ENCODE measurements around the gene OR7A10.

The OR7A10 gene
- 0 reads per million in 2 donors for total RNA-seq

DNA sequence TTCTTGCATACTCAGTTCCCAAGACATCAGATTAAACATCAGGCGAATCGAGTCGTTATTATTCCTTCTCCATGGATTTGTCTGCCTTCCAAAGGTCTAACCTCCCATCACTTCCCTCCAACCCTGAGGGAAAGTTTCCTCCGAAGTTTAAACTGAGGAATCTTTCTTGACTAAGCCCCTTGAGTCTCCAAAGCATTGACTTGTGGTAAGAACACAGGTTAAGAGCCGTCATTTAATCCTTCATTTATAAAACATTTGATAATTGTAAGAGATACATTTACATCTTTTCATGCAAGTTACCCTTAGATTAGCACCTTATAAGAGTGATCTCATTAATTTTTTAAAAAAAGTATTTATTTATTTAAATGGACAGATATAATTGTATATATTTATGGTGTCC is at the start of gene OR7A10:
OR7A10 (minus strand) TSS at position 101 of the 400 bp plus-strand sequence. CDS start 7,045 bp downstream, outside the sequence.
- no peak for DNase-seq

DNA sequence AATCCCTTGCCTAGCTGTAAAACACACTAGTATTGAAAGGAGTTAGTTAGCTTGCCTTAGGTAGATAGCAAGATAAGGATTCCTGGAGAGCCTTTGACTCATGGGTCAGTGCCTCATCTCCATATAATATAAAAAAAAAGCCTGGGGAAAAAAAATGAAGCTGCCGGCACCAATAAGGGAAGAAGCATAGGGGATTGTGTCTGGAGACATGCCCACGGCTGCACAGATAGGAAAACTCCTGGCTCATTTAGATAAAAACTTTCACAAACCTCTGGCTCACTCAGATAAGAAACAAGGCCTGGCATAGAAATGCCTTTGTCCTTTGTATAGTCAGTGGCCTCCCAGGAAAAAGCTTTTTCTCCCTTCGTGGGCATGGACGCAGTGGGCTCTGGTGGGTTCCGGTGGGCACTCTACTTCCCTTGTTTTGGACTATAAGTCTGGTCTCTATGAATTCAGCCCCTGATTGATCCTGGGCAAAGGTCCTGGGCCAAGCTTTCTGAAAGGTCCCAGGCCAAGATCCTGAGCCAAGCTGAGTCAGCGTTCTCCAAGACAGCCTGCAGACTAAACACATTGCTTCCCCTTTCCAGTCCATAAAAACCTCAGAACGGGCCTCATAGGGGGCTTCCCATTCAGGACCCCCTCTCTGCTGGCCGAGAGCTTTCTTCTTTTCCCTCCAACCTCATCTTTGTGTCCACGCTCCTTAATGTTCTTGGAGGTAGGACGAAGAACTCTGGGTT is 42.1 kb upstream of the OR7A10 start:
- DNase-seq, result no peak

DNA sequence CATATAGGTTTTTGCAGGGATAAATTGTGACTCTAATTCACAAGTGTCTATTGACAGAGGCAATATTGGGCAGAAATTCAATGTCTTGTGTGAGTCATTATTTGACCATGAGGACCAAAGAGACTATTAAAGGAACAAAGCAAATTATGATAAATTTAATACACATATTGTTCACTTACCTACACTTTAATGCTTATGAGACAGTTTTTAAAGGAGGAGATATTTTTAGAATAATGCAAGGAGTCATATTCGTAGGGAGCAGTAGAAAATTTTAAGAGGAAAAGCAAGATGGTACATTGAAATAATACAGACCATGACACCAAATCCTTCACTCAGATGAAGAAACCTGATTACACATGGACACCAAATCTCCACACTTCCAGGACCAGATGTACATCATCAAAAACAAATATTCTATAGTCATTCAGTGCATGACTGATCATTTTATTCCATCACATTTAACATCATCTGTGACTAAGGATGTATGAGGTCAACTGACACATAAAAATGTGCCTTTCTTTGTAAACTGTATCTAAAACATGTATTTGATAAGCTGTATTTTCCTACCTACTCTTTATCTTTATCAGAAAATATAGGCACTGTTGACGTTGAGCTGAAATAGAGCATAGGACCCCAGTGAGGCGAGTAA is 41.4 kb upstream of the OR7A10 start:
- DNase-seq, result no peak

DNA sequence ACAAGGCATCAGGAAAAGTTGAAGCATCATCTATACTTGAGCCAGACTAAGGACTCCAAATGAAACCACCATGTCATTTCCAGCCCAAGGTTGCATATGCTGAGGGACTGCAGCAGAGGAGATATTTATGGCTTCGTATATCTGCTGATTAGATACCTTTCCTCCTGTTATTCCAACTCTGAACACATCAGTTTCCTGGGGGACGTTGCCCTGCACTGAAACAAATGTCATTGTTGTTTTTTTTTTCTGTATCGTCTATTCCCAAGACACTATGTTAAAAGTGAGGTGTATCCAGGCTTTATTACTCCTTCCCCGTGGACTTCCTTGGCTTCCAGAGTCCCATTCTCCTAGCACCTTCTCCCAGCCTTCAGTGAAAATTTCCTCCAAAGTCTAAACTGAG is 37.3 kb upstream of the OR7A10 start, which contains the start of gene OR7A17:
OR7A17 (minus strand) TSS at position 101 of the 400 bp plus-strand sequence. CDS start 4,777 bp downstream, outside the sequence.
- no peak for DNase-seq

DNA sequence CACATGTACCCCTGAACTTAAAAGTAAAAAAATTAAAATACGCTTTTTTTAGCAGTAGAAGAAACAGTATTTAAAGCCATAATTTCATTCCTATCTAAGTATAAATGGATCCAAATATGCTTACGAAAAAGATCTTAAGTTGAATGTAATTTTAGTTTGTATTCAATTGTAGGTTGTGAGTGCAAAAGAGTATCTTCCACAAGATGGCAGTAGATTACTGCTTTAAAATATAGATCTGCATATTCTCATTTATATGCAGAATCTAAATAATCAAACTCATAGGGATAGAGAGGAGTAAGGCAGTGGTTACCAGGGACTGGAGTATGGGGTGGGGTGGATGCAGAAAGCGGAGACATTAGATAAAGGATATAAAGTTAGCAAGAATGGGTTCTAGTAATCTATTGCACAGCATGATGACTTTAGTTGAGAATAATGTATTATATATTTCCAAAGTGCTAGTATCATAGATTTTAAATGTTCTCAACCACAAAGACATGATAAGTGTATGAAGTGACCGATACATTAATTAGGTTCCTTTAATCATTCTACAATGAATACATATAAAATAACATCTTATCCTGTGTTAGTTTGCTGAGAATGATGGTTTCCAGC is 23.0 kb upstream of the OR7A10 start:
- no peak for DNase-seq

DNA sequence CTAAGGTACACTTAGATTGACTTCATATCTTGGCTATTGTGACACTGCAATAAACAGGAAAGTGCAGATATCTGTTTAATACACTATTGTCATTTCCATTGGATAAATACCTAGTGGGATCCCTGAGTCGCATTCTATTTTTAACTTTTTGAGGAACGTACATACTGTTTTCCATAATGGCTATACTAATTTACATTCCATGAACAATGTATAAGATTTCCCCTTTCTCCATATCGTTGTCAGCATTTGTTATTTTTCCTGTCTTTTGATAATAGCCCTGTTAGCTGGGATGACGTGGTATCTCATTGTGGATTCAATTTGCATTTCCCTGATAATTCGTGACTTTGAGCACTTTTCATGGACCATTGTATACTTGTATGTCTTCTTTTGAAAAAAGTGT is 19.8 kb upstream of the OR7A10 start:
- DNase-seq, result no peak

DNA sequence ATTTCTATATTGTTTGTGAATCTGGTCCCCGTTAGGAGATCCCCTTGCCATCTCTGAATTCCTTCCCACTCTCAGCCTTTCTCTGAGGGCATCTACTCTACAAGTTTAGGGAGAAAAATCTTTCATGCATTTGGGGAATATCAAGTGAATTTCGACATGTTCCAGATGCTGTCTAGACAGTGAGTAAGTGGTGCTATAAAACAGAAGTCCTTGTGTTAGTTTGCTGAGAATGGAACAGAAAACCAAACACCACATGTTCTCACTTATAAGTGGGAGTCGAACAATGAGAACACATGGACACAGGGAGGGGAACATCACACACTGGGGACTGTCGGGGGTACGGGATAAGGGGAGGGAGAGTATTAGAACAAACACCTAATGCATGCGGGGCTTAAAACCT is 5.1 kb downstream of the OR7A10 start:
- no peak for DNase-seq

DNA sequence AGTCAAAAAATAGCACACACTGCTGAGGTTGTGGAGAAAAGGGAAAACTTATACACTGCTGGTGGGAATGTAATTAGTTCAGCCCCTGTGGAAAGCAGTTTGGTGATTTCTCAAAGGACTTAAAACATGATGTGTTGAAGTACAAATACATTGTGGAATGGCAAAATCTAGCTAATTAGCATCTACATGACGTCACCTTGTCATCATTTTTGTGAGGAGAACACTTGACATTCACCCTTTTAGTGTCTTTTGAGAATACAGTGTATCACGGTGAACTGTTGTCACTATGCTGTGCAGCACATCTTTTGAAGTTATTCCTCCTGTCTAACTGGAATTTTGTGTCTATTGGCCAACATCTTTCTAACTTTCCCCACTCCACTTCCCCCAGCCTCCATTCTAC is 5.6 kb downstream of the OR7A10 start:
- no peak for DNase-seq

DNA sequence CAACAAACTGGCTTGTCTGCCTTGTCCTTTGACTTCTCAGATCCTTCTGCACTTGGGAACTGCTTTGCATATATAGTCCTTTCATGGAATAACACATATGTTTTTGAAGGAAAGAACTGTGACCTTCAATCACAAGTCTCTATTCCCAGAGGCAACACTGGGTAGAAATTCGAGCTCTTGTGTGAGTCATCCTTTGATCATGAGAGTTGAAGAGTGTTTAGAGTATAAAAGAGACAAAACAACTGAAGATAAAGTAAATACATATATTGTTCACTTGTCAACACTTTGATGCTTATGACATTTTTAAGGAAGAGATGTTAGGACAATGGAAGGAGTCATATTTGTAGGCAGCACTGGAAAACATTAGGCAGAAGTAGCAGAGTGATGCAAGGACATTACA is 8.5 kb downstream of the OR7A10 start:
- DNase-seq, result no peak

DNA sequence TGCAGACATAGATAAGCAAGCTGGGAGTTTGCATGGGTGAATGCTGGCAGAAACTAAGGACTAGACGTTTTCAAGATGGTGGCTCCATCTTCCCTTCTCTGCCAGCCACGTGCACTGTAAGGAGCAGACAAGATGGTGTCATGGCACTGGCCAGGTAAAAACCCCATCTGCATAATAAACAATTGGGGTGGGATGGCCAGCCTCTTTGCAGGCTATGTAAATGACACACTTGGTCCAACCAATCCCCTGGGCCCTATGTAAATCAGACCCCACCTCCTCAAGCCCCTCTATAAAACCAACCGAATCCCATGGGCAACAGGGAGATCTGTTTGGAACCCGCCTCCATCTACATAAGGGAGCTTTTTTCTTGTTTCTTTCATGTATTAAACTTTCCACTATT is 11.3 kb downstream of the OR7A10 start:
- no peak for DNase-seq

DNA sequence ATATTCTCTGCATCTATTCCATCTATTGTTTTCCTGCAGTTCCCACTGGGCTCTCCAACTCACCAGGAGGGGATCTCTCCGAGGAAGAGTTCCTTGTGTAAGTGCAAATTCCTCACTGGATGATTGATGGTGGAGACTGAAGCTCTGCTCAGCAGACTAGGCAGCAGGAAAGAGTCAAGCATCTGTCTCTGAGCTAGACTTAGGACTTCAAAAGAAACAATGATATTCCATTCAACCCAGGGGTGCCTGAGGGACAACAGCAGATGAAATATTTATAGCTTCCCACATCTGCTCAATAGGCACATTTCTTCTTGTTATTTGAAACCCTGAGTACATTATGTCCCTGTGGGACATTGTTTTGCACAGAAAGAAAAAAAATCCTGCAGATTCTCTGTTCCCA is 13.7 kb downstream of the OR7A10 start, which contains the start of the genes OR7A5 and OR7C1:
OR7A5 (minus strand) TSS at position 175 of the 400 bp plus-strand sequence. CDS start 6,944 bp downstream, outside the sequence.
OR7C1 (minus strand) TSS at position 175 of the 400 bp plus-strand sequence. CDS start 35,049 bp downstream, outside the sequence.
- DNase-seq, result no peak

DNA sequence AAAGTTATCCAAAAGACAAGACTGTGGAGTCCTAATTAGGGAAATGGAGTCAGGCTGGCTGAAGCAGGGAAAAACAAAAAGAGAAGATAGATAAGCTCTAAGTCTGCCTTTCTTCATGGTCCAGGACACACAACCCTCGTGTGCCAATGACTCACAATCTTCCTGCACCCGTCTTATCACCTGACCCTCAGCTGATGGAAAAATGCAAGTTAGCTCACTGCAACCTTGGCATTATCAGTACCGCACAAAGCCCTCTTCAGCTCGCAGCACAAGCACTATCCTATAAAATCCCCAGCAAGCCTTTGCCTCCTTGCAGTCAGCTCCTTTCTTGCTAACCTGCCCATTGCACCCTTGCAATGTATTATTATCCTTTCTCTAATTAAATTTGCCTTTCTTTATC is 18.0 kb downstream of the OR7A10 start:
- DNase-seq, result no peak

DNA sequence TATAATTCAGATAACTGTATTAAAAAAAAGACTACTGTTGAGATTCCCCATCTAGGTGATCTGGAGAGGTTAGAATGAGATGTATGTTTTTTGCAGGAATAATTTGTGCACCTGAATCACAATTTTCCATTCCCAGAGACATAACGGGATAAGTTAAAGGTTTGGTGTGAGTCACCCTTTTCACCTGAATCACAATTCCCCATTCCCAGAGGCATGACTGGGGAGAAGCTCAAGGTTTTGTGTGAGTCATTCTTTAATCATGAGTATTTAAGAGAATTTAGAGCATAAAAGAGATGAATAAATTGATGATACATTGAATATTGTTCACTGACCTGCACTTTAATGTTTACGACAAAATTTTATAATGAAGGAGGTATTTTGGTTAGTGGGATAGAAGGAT is 22.7 kb downstream of the OR7A10 start:
- DNase-seq, result no peak

DNA sequence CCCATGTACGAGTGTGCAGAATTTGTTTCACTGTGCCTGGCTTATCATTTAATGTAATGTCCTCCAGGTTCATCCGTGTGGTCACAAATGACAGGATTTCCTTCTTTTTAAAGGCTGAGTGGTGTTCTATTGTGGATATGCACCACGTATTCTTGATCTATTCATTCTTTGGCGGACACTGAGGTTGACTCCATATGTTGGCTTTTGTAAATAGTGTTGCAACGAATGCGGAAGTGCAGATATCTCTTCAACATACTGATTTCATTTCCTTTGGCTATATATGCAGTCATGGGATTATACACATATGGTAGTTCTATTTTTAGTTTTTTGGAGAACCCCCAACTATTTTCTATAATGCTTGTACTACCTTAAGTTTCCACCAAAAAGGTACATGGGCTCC is 26.8 kb downstream of the OR7A10 start:
- no peak for DNase-seq

DNA sequence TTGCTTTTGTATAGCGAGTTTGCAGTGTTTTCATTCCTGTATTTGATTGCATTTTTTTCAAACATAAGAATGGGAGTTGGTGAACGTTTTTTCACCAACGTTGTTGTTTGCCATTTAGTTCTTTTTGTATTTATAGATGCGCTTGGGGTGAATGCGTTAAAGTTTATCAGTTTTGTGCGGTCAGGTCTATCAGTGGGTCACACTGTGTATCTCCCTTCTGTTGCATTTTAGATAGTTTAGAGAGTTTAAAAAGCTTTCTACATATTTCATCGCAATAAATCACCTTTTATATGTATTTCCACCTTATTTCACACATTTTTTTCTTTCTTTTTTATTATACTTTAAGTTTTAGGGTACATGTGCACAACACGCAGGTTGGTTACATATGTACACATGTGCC is 30.1 kb downstream of the OR7A10 start:
- DNase-seq, result no peak

DNA sequence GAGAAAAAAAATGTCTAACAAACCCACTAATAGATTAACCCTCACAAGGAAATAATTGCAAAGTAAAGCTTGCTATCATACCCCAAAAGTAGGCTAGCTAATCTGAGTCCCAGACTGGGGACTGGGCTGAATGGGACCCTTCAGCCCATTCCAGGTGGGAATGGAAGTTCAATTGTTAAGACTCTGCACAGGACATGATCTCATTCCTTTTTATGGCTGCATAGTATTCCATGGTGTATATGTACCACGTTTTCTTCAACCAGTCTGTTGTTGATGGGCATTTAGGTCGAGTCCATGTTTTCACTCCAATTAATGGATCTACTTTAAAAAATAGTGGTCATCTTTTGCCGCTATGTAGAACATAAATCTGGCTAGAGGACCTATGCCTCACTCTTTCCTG is 31.7 kb downstream of the OR7A10 start:
- DNase-seq, result no peak

DNA sequence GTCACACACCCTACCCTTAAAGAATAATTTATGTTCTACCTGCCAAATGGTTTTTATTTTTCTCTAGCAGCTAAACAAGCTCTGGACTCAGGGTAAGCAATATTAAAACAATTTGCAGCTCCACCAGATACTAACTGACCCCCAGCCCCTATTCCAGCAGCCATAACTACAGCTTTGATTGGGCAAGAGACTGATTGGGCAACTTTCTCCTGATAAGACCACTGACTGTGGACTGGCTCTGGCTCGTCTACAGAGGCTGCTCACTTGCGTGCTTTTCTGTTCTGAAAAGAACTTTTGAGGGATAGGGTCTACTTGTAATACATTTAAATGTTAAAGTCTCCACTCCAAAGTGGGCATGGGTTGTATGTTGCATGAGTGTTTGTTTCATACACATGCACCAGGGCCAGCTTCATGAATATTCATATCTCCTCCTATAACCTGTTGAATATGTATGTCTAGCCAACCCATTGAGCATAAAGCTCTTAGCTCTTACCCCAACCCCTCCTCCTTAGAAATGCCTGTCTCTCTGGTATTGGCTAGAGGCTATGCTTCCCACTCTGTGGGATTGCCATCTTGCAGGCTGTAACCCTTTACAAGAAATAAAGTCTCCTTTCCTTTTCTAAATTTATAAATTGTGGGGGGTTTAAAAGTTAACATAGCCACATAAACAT is 33.6 kb downstream of the OR7A10 start:
- no peak for DNase-seq

DNA sequence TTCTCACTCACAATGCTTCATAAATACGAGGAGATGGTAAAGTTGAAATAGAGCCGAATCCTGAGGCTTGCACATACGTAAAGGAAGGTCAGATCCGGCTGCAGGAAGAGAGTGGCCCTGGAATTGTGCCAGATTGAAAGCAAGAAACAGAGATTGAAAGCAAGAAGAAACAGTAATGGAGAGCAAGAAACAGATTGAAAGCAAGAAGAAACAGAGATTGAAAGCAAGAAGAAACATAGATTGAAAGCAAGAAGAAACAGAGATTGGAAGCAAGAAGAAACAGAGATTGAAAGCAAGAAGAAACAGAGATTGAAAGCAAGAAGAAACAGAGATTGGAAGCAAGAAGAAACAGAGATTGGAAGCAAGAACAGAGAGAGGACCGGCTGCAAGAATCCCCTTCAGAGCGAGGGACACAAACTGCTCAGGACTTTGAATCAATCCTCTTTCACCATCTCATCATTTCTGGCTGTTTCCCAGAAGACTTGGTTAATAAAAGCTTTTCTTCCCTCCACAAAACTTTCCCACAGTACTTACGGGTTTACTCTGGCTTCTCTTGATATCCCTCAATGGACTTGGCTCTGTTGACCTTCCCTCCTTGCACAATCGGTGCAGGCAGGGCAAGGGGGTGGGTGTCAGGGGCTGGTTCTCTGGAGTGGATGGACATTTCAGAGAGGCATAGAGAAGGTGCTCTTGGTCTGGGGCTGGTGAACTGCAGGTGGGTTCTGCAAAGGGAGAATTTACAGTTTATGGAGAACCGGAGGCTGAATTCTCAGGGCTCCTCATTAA is 39.3 kb downstream of the OR7A10 start:
- no peak for DNase-seq

DNA sequence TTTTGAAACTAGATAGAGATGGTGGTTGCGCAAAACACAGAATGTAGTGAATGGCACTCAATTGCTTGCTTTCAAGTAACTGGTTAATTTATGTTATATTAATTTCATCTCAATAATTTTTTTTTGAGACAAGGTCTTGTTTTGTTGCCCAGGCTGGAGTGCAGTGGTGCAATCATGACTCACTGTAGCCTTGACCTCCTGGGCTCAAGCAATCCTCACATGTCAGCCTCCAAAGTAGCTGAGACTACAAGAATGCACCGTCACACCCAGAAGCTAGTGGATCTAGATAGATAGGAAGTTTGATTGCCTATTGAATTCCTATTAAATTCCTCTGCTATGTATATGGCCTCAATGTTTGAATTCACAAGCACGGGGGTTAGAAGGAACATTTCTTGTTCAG is 44.0 kb downstream of the OR7A10 start:
- no peak for DNase-seq

DNA sequence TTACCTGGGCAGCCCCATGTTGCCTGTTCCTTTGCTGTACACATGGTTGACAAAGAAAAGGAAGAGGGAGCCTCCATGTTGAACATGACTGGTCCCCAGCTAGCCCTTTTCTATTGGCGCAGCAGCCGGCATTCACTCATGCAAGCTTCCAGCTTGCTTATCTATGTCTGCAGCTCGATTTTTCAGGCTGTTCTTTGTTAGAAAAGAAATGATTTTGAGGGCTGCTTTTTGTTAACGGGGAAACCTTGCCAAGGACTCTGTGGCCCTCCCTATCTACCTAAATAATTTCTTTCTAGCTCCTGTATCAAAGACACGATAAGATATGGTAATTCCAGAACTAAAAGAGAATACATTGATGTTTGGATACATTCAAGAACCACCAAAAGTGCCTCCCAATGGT is 50.0 kb downstream of the OR7A10 start:
- no peak for DNase-seq

DNA sequence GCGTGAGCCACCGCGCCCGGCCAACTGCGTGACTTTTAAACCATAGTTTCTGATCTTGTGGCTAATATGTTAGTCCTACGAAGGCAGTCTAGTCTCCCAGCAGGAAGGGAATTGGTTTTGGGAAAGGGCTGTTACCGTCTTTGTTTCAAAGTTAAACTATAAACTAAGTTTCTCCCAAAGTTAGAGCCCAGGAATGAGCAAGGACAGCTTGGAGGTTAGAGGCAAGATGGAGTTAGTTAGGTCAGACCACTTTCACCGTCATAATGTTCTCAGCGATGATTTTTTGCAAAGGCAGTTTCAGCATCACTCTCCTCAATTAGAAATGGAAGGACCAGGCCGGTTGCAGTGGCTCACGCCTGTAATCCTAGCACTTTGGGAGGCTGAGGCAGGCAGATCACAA is 52.7 kb downstream of the OR7A10 start:
- no peak for DNase-seq

DNA sequence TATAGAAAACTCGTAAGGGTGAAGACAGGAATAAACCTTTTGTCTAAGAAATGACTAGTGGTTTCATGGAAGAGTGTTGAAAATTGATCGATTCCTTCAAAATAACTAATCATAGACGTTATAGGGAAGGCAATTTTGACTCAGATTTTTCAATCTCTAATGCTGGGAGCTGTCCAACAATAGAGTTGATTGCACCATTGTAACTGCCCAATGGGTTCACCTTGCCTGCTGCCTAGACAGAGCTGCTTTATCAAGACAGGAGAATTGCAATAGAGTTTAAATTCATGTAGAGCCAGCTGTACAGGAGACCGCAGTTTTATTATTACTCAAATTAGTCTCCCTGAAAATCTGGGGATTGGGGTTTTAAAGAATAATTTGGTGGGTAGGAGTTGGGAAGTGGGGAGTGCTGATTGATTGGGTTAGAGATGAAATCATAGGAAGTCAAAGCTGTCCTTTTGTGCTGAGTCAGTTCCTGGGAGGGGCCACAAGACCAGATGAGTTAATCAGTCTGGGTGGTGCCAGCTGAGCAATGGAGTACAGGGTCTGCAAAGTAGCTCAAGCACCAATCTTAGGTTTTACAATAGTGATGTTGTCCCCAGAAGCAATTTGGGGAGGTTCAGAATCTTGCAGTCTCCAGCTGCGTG is 53.5 kb downstream of the OR7A10 start:
- no peak for DNase-seq

Measured in T-helper 9 cell (primary cell).